ENCODE measurements around the gene SPINK2.
A peak's percentile ranks its signal among the peaks of the same experiment; 100 is the strongest.

Gene SPINK2

GRCh38 chr4:56817840-56818491 lies 3.5 kb downstream of the SPINK2 start:
- H3K4me3 Mint-ChIP-seq, result no peak overlapping the region
- H3K27me3 Mint-ChIP-seq (ENCODE audit: low read depth, poor library complexity), result peaks cover 55% of the 10 kb centered on the region
- no peaks in the 10 kb centered on the region for H3K36me3 Mint-ChIP-seq (ENCODE audit: low read depth)
- no peak for TF ChIP-seq CTCF (IDR thresholded peaks at IDR 0.05)
- no peak for DNase-seq
- no peak overlapping the region for H3K27ac Mint-ChIP-seq
- H3K4me1 Mint-ChIP-seq, result no peaks in the 10 kb centered on the region
- H3K9me3 Mint-ChIP-seq, result no peaks in the 10 kb centered on the region

GRCh38 chr4:56806666-56807065 lies 14.8 kb downstream of the SPINK2 start:
- no peak for DNase-seq
- no peak overlapping the region for H3K4me3 Mint-ChIP-seq
- no peak for TF ChIP-seq CTCF (IDR thresholded peaks at IDR 0.05)
- no peaks in the 10 kb centered on the region for H3K4me1 Mint-ChIP-seq
- no peak overlapping the region for H3K27ac Mint-ChIP-seq
- no peaks in the 10 kb centered on the region for H3K9me3 Mint-ChIP-seq
- H3K27me3 Mint-ChIP-seq (ENCODE audit: low read depth, poor library complexity), result peaks cover 11% of the 10 kb centered on the region
- no peaks in the 10 kb centered on the region for H3K36me3 Mint-ChIP-seq (ENCODE audit: low read depth)

GRCh38 chr4:56804551-56804950 lies 16.9 kb downstream of the SPINK2 start:
- Mint-ChIP-seq H3K4me1 (peaks cover 7% of the 10 kb centered on the region), H3K9me3 (no peaks in the 10 kb centered on the region), H3K27ac (no peak overlapping the region), H3K27me3 (ENCODE audit: low read depth, poor library complexity) (peaks cover 7% of the 10 kb centered on the region), H3K36me3 (ENCODE audit: low read depth) (no peaks in the 10 kb centered on the region), H3K4me3 (no peak overlapping the region)
- TF ChIP-seq CTCF (IDR thresholded peaks at IDR 0.05), result no peak
- DNase-seq, result no peak

- Mint-ChIP-seq H3K4me1 (peaks cover 12% of the 10 kb centered on the region), H3K36me3 (ENCODE audit: low read depth) (no peaks in the 10 kb centered on the region), H3K4me3 (no peak overlapping the region), H3K9me3 (no peaks in the 10 kb centered on the region), H3K27me3 (ENCODE audit: low read depth, poor library complexity) (peaks cover 4% of the 10 kb centered on the region), H3K27ac (no peak overlapping the region)
- DNase-seq, result no peak
- TF ChIP-seq CTCF (IDR thresholded peaks at IDR 0.05), result no peak
These were observed 18.0 kb downstream of the SPINK2 start for GRCh38 chr4:56803471-56803870.

GRCh38 chr4:56799824-56800756 lies 21.4 kb downstream of the SPINK2 start:
- peak overlapping the region; percentile 92 for H3K4me3 Mint-ChIP-seq
- peaks cover 5% of the 10 kb centered on the region for H3K27me3 Mint-ChIP-seq (ENCODE audit: low read depth, poor library complexity)
- no peaks in the 10 kb centered on the region for H3K36me3 Mint-ChIP-seq (ENCODE audit: low read depth)
- peaks cover 12% of the 10 kb centered on the region for H3K4me1 Mint-ChIP-seq
- no peaks in the 10 kb centered on the region for H3K9me3 Mint-ChIP-seq
- peak; percentile 88 for TF ChIP-seq CTCF (IDR thresholded peaks at IDR 0.05)
- DNase-seq, result peak; percentile 83
- H3K27ac Mint-ChIP-seq, result peak overlapping the region; percentile 57
